Neural cell (in vitro differentiated cells): ENCODE measurements around the gene CAAP1. TPM values are rescaled to one million over a fixed set of nuclear protein-coding genes. Genes with fewer than 3 reads are reported as not detected.

Experiments used
- H2AFZ ChIP-seq: fragments of 200-600, 300-800 bp; sonication (generic), shearing (Covaris generic); 2 replicates; pipeline ENCODE4 v1.6.0; 2014; ENCODE audit warnings: low read depth, mild to moderate bottlenecking, antibody characterized with exemption, low read length, moderate library complexity
- H3F3A ChIP-seq: fragments of 200-600 bp; shearing (Covaris generic); 2 replicates; pipeline ENCODE4 v1.6.1; 2016; ENCODE audit warnings: mild to moderate bottlenecking, moderate library complexity, mixed read lengths, antibody characterized with exemption, low read length; ENCODE audit not compliant: insufficient read depth, poor library complexity, severe bottlenecking
- H3K27ac ChIP-seq: fragments of 200-600, 300-800 bp; sonication (generic), shearing (Covaris generic); 2 replicates; pipeline ENCODE4 v1.5.1; 2014; ENCODE audit warnings: mild to moderate bottlenecking, low read length, moderate library complexity
- H3K27me3 ChIP-seq: fragments of 300-800, 200-600 bp; sonication (generic), shearing (Covaris generic); 2 replicates; pipeline ENCODE4 v1.6.0; 2014; ENCODE audit warnings: mild to moderate bottlenecking, low read depth, low read length, moderate library complexity; ENCODE audit not compliant: insufficient read depth
- H3K36me3 ChIP-seq: fragments of 300-800, 200-600 bp; sonication (generic), shearing (Covaris generic); 2 replicates; pipeline ENCODE4 v1.5.1; 2014; ENCODE audit warnings: mild to moderate bottlenecking, antibody characterized with exemption, low read length, moderate library complexity; ENCODE audit not compliant: insufficient read depth
- H3K4me2 ChIP-seq: fragments of 300-800, 200-600 bp; sonication (generic), shearing (Covaris generic); 2 replicates; pipeline ENCODE4 v1.6.0; 2014; ENCODE audit warnings: mild to moderate bottlenecking, low read length
- H3K4me3 ChIP-seq: fragments of 300-800, 200-600 bp; sonication (generic), shearing (Covaris generic); 2 replicates; pipeline ENCODE4 v1.5.1; 2014; ENCODE audit warnings: mild to moderate bottlenecking, low read length, moderate library complexity
- H3K79me2 ChIP-seq: fragments of 200-600 bp; shearing (Covaris generic); replicated peaks from 2 replicates; pipeline ENCODE4 v1.6.0; 2014; ENCODE audit warnings: mild to moderate bottlenecking, low read length, moderate library complexity; ENCODE audit not compliant: insufficient read depth
- H3K9ac ChIP-seq: fragments of 300-800, 200-600 bp; sonication (generic), shearing (Covaris generic); 2 replicates; pipeline ENCODE4 v1.6.1; 2016; ENCODE audit warnings: mild to moderate bottlenecking, low read length, mixed read lengths
- H3K9me2 ChIP-seq: fragments of 200-600 bp; shearing (Covaris generic); 2 replicates; pipeline ENCODE4 v1.6.1; 2016; ENCODE audit warnings: mild to moderate bottlenecking, low read length, mixed read lengths; ENCODE audit not compliant: insufficient read depth
- H3K9me3 ChIP-seq: fragments of 200-600, 300-800 bp; sonication (generic), shearing (Covaris generic); 2 replicates; pipeline ENCODE4 v1.6.1; 2016; ENCODE audit warnings: mild to moderate bottlenecking, mixed run types, low read length, moderate library complexity, mixed read lengths
- H4K20me1 ChIP-seq: fragments of 200-600 bp; shearing (Covaris generic); 2 replicates; pipeline ENCODE4 v1.6.1; 2016; ENCODE audit warnings: mild to moderate bottlenecking, mixed run types; ENCODE audit not compliant: insufficient read depth
- EP300 ChIP-seq: fragments of 450-650 bp; conservative IDR thresholded peaks from 2 replicates; pipeline ENCODE4 v1.6.1; 2014; ENCODE audit warnings: antibody characterized with exemption, mild to moderate bottlenecking, moderate library complexity; ENCODE audit not compliant: poor library complexity, severe bottlenecking
- EZH2 ChIP-seq: fragments of 200-600, 300-800 bp; shearing (Covaris generic), sonication (generic); IDR thresholded peaks from 2 replicates; pipeline ENCODE4 v1.6.1; 2014; ENCODE audit warnings: antibody characterized with exemption, low read length, borderline replicate concordance, mild to moderate bottlenecking; ENCODE audit not compliant: insufficient read depth, poor library complexity, severe bottlenecking
- MXI1 ChIP-seq: fragments of 450-650 bp; conservative IDR thresholded peaks from 2 replicates; pipeline ENCODE4 v1.6.1; 2014; ENCODE audit warnings: antibody characterized with exemption, mild to moderate bottlenecking; ENCODE audit not compliant: poor library complexity, severe bottlenecking
- POLR2AphosphoS5 ChIP-seq: IDR thresholded peaks from 2 replicates; pipeline ENCODE4 v1.6.1; 2012
- RAD21 ChIP-seq: fragments of 450-650 bp; conservative IDR thresholded peaks from 2 replicates; pipeline ENCODE4 v1.6.1; 2014; ENCODE audit warnings: antibody characterized with exemption, mild to moderate bottlenecking, moderate library complexity
- REST ChIP-seq: IDR thresholded peaks from 2 replicates; pipeline ENCODE4 v1.6.1; 2012; ENCODE audit warnings: borderline replicate concordance
- SMC3 ChIP-seq: fragments of 450-650 bp; conservative IDR thresholded peaks from 2 replicates; pipeline ENCODE4 v1.6.1; 2014; ENCODE audit warnings: antibody characterized with exemption, mild to moderate bottlenecking, moderate library complexity; ENCODE audit not compliant: poor library complexity
- TAF1 ChIP-seq: IDR thresholded peaks from 2 replicates; pipeline ENCODE4 v1.6.1; 2012; ENCODE audit warnings: low read depth
- polyA plus RNA-seq: library from polyadenylated mRNA; depleted of rRNA; stranded (reverse); fragments of >200 nt; gene quantifications from 2 replicates; pipeline ENCODE4 v1.2.3, GENCODE V29; 2014
- TF ChIP-seq, protein P1 (sequence below): fragments of 450-650 bp; IDR thresholded peaks from 2 replicates; pipeline ENCODE4 v1.5.1; 2014; ENCODE audit warnings: antibody characterized with exemption, mild to moderate bottlenecking, moderate library complexity; ENCODE audit not compliant: poor library complexity, severe bottlenecking

CAAP1 gene
- polyA plus RNA-seq, 1 donor from 2014 or later, result 14.9 TPM

DNA sequence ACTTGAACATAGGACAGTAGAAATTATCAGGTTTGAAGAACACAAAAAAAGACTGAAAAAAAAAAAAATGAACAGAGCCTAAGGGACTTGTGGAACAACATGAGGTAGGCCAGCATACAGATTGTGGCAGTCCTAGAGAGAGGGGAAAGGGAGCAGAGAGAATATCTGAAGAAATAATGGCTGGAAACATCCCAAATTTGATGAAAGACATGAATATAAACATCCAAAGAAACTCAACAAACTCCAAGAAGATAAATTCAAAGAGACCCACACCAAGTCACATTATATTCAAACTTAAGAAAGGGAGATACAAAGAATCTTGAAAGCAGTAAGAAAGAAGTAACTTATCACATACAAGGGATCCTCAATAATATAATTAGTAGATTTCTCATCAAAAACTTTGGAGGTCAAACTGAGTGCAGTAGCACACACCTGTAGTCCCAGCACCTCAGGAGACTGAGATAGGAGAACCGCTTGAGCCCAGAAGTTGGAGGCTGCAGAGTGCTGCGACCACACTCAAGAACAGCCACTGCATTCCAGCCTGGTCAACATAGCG, 45.3 kb upstream of the CAAP1 start:
- TF ChIP-seq POLR2AphosphoS5 (no peak), EP300 (no peak), EZH2 (no peak), SMC3 (no peak), RAD21 (no peak), TAF1 (no peak), REST (no peak)
- no peaks in the 10 kb centered on the region for H3K36me3 ChIP-seq
- no peak overlapping the region for H2AFZ ChIP-seq
- H3K4me3 ChIP-seq, result no peak overlapping the region
- no peaks in the 10 kb centered on the region for H4K20me1 ChIP-seq
- no peaks in the 10 kb centered on the region for H3K9me3 ChIP-seq
- H3K4me2 ChIP-seq, result no peak overlapping the region
- H3K9ac ChIP-seq, result no peak overlapping the region
- H3K27ac ChIP-seq, result no peak overlapping the region
- H3K79me2 ChIP-seq, result peaks cover 75% of the 10 kb centered on the region
- H3F3A ChIP-seq, result no peaks in the 10 kb centered on the region
- H3K27me3 ChIP-seq, result no peaks in the 10 kb centered on the region
- H3K9me2 ChIP-seq, result no peaks in the 10 kb centered on the region

GRCh38 chr9:26935847-26936246, 43.2 kb upstream of the CAAP1 start:
- H3K9ac ChIP-seq, result no peak overlapping the region
- no peaks in the 10 kb centered on the region for H3F3A ChIP-seq
- no peak overlapping the region for H3K4me3 ChIP-seq
- H3K27ac ChIP-seq, result no peak overlapping the region
- no peaks in the 10 kb centered on the region for H3K36me3 ChIP-seq
- H4K20me1 ChIP-seq, result no peaks in the 10 kb centered on the region
- TF ChIP-seq MXI1, result no peak
- TF ChIP-seq EZH2, result no peak
- TF ChIP-seq SMC3, result no peak
- TF ChIP-seq TAF1, result no peak
- TF ChIP-seq RAD21, result no peak
- no peak for TF ChIP-seq POLR2AphosphoS5
- TF ChIP-seq EP300, result no peak
- TF ChIP-seq REST, result no peak
- TF ChIP-seq, protein P1, sequence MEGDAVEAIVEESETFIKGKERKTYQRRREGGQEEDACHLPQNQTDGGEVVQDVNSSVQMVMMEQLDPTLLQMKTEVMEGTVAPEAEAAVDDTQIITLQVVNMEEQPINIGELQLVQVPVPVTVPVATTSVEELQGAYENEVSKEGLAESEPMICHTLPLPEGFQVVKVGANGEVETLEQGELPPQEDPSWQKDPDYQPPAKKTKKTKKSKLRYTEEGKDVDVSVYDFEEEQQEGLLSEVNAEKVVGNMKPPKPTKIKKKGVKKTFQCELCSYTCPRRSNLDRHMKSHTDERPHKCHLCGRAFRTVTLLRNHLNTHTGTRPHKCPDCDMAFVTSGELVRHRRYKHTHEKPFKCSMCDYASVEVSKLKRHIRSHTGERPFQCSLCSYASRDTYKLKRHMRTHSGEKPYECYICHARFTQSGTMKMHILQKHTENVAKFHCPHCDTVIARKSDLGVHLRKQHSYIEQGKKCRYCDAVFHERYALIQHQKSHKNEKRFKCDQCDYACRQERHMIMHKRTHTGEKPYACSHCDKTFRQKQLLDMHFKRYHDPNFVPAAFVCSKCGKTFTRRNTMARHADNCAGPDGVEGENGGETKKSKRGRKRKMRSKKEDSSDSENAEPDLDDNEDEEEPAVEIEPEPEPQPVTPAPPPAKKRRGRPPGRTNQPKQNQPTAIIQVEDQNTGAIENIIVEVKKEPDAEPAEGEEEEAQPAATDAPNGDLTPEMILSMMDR, result no peak
- no peaks in the 10 kb centered on the region for H3K27me3 ChIP-seq
- no peaks in the 10 kb centered on the region for H3K9me2 ChIP-seq
- no peaks in the 10 kb centered on the region for H3K9me3 ChIP-seq
- no peak overlapping the region for H2AFZ ChIP-seq
- H3K4me2 ChIP-seq, result no peak overlapping the region
- peaks cover 59% of the 10 kb centered on the region for H3K79me2 ChIP-seq
